MCF 10A (cell line): ENCODE measurements around the gene LRMDA. TPM values are rescaled to one million over a fixed set of nuclear protein-coding genes. Genes with fewer than 3 reads are reported as not detected.

Source experiments
- BruUV-seq: library from RNA; stranded (reverse); fragments of 400-500 nt; replicated peaks from 2 replicates; lab custom pipeline; 2021; lab: Mats Ljungman, UMichigan
- CTCF ChIA-PET: fragments of 300-600 bp; sonication (Branson Sonifier 250); formaldehyde crosslinking; extraction: SDS; loops from one replicate; lab custom pipeline; 2021; ENCODE audit warnings: antibody characterized with exemption, inconsistent platforms; lab: Yijun Ruan, JAX
- POLR2A ChIA-PET: fragments of 300-600, 350-650 bp; sonication (Branson Sonifier 250); formaldehyde crosslinking; extraction: SDS; loops from one replicate; lab custom pipeline; 2020; ENCODE audit warnings: antibody characterized with exemption, inconsistent platforms; lab: Yijun Ruan, JAX
- DNase-seq: peaks from one replicate; pipeline ENCODE4 v3.0.0-alpha.2; 2018; ENCODE audit not compliant: unreplicated experiment
- H3K27ac Mint-ChIP-seq: one replicate; pipeline ENCODE4 v1.8.0; 2022; ENCODE audit warnings: mild to moderate bottlenecking, low read depth, mixed read lengths; ENCODE audit not compliant: unreplicated experiment
- H3K27me3 Mint-ChIP-seq: one replicate; pipeline ENCODE4 v1.8.0; 2022; ENCODE audit warnings: mixed read lengths; ENCODE audit not compliant: insufficient read depth, unreplicated experiment
- H3K36me3 Mint-ChIP-seq: one replicate; pipeline ENCODE4 v1.8.0; 2022; ENCODE audit warnings: mild to moderate bottlenecking, moderate library complexity, mixed read lengths; ENCODE audit not compliant: insufficient read depth, unreplicated experiment
- H3K4me1 Mint-ChIP-seq: one replicate; pipeline ENCODE4 v1.8.0; 2022; ENCODE audit warnings: mixed read lengths; ENCODE audit not compliant: insufficient read depth, unreplicated experiment
- H3K4me3 Mint-ChIP-seq: one replicate; pipeline ENCODE4 v1.8.0; 2022; ENCODE audit warnings: mild to moderate bottlenecking, moderate library complexity, mixed read lengths; ENCODE audit not compliant: unreplicated experiment
- H3K9me3 Mint-ChIP-seq: one replicate; pipeline ENCODE4 v1.8.0; 2022; ENCODE audit warnings: mixed read lengths; ENCODE audit not compliant: unreplicated experiment
- CTCF ChIP-seq: fragments of 200-600 bp; IDR thresholded peaks from one replicate; pipeline ENCODE4 v1.8.0; 2022; ENCODE audit warnings: antibody characterized with exemption, mild to moderate bottlenecking; ENCODE audit not compliant: unreplicated experiment
- intact Hi-C: fragments of 100-400 bp; cut with micrococcal nuclease; formaldehyde crosslinking; loops from 2 replicates; pipeline ENCODE4 v1.14.1; 2022
- total RNA-seq: library from RNA; stranded (reverse); gene quantifications from 2 replicates; pipeline ENCODE4 v1.2.3, GENCODE V29; 2022

The LRMDA gene
- total RNA-seq, 1 experiment from 2014 or later: not detected

GRCh38 chr10:76036962-76037361 lies 605.5 kb downstream of the LRMDA start:
- no peak for DNase-seq
- Mint-ChIP-seq H3K27me3 (no peaks in the 10 kb centered on the region), H3K36me3 (no peaks in the 10 kb centered on the region), H3K27ac (no peak overlapping the region), H3K4me1 (peaks cover 6% of the 10 kb centered on the region), H3K4me3 (no peak overlapping the region), H3K9me3 (no peaks in the 10 kb centered on the region)
- CTCF ChIA-PET: interaction anchor here (0.5 to 3.2 kb wide), 54 partner anchors 9 to 970 kb away, joined by 3 to 44 read pairs (median 4); partner anchors contain the start of gene ZNF503
- intact Hi-C loops: loop anchor here (1.0 to 5.0 kb wide), 5 partner anchors 126 to 950 kb away; partner anchors contain the start of gene ZNF503
- TF ChIP-seq CTCF: no peak
- BruUV-seq: no TSS peak
- POLR2A ChIA-PET: interaction anchor here (0.6 kb wide), 1 partner anchor 315 kb away, joined by 4 read pairs; no protein-coding TSS in a partner anchor

GRCh38 chr10:76037531-76038155 lies 606.2 kb downstream of the LRMDA start:
- Mint-ChIP-seq H3K36me3 (no peaks in the 10 kb centered on the region), H3K4me3 (no peak overlapping the region), H3K27ac (no peak overlapping the region), H3K27me3 (no peaks in the 10 kb centered on the region), H3K9me3 (no peaks in the 10 kb centered on the region), H3K4me1 (peaks cover 6% of the 10 kb centered on the region)
- no TSS peak for BruUV-seq
- DNase-seq: no peak
- POLR2A ChIA-PET: interaction anchor here (0.8 kb wide), 1 partner anchor 64 kb away, joined by 3 read pairs; no protein-coding TSS in a partner anchor
- CTCF ChIA-PET: interaction anchor here (1.1 to 3.2 kb wide), 14 partner anchors 8 to 968 kb away, joined by 3 to 44 read pairs (median 5); partner anchors contain the start of gene ZNF503
- intact Hi-C loops: loop anchor here (2.0 to 5.0 kb wide), 3 partner anchors 127 to 950 kb away; no protein-coding TSS in a partner anchor
- TF ChIP-seq CTCF: no peak

- no peak for DNase-seq
- no peak overlapping the region for H3K4me3 Mint-ChIP-seq
- no TSS peak for BruUV-seq
- ChIA-PET CTCF (interaction anchor here (0.5 to 1.5 kb wide), 3 partner anchors 13 to 266 kb away, joined by 3 to 4 read pairs (median 3); no protein-coding TSS in a partner anchor), POLR2A (interaction anchor here (0.8 to 1.5 kb wide), 2 partner anchors 11 to 65 kb away, joined by 3 to 5 read pairs; no protein-coding TSS in a partner anchor)
- H3K27ac Mint-ChIP-seq: no peak overlapping the region
- H3K4me1 Mint-ChIP-seq: peaks cover 6% of the 10 kb centered on the region
- H3K36me3 Mint-ChIP-seq: no peaks in the 10 kb centered on the region
- intact Hi-C loops: loop anchor here (5.0 kb wide), 1 partner anchor 949 kb away; no protein-coding TSS in a partner anchor
- TF ChIP-seq CTCF: no peak
- H3K27me3 Mint-ChIP-seq: no peaks in the 10 kb centered on the region
- H3K9me3 Mint-ChIP-seq: no peaks in the 10 kb centered on the region
Observed at GRCh38 chr10:76038696-76039095, 607.3 kb downstream of the LRMDA start.
